Esophagus (tissue), 2 donors: ENCODE results near the gene OSGEPL1. TPM values are rescaled to one million over a fixed set of nuclear protein-coding genes. Genes with fewer than 3 reads are reported as not detected.

Experiments
- H3K27ac ChIP-seq, 2 donors: one replicate each; pipeline ENCODE4 v1.5.1; 2013; ENCODE audit warnings: low read depth in 2 of 2, mild to moderate bottlenecking in 2 of 2, inconsistent platforms in 1 of 2, low read length in 1 of 2, moderate library complexity in 1 of 2
- H3K27me3 ChIP-seq, 2 donors: one replicate each; pipeline ENCODE4 v1.6.1; 2013; ENCODE audit warnings: low read length in 2 of 2, control low read depth in 1 of 2, mild to moderate bottlenecking in 1 of 2; ENCODE audit not compliant: insufficient read depth in 2 of 2, control insufficient read depth in 1 of 2
- H3K36me3 ChIP-seq, 2 donors: one replicate each; pipeline ENCODE4 v1.6.1; 2013; ENCODE audit warnings: low read length in 1 of 2; ENCODE audit not compliant: control insufficient read depth in 2 of 2, insufficient read depth in 2 of 2
- H3K4me1 ChIP-seq, 2 donors: one replicate each; pipeline ENCODE4 v1.6.1; 2013; ENCODE audit warnings: low read length in 1 of 2; ENCODE audit not compliant: control insufficient read depth in 2 of 2, insufficient read depth in 2 of 2
- H3K4me3 ChIP-seq, 2 donors: one replicate each; pipeline ENCODE4 v1.5.1; 2013; ENCODE audit warnings: low read length in 2 of 2, mild to moderate bottlenecking in 2 of 2, low read depth in 1 of 2, moderate library complexity in 1 of 2
- H3K9me3 ChIP-seq, 2 donors: one replicate each; pipeline ENCODE4 v1.6.1; 2013; ENCODE audit warnings: mild to moderate bottlenecking in 2 of 2, low read depth in 1 of 2, low read length in 1 of 2, moderate library complexity in 1 of 2; ENCODE audit not compliant: control insufficient read depth in 2 of 2, insufficient read depth in 1 of 2
- WGBS, 2 donors: extraction: QIAGEN DNeasy Blood & Tissue Kit; methylation state at CpG; one replicate each; pipeline ENCODE4 v1.1.7; 2013; 5-methylcytosine and 5-hydroxymethylcytosine counted together
- polyA plus RNA-seq, 2 donors: library from polyadenylated mRNA; stranded (reverse); fragments of 200-250 nt; gene quantifications; one replicate each; pipeline ENCODE4 v1.2.3, GENCODE V29; 2013
- donor health status: healthy with polysubstance abuse.
- donor health status: Bipolar disorder and iron deficiency.

The OSGEPL1 gene
- polyA plus RNA-seq, 2 donors: 2.7 to 2.8 TPM

DNA sequence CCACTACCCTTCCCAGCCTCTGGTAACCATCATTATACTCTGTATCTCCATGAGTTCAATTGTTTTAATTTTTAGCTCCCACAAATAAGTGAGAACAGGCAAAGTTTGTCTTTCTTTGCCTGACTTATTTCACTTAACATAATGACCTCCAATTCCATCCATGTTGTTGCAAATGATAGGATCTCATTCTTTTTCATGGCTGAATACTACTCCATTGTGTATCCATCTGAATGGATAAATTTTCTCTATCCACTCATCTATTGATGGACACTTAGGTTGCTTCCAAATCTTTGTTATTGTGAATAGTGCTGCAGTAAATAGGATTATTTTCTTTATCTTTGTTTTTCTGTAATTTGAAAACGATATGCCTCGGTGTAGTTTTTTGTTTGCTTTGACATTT lies 61.9 kb downstream of the OSGEPL1 start:
- no peaks in the 10 kb centered on the region for H3K36me3 ChIP-seq
- no peaks in the 10 kb centered on the region for H3K9me3 ChIP-seq
- no peak overlapping the region for H3K4me3 ChIP-seq
- WGBS, 2 donors: 49 to 50% methylated on average over 2 of the region's 2 CpGs
- H3K27ac ChIP-seq: no peak overlapping the region
- H3K4me1 ChIP-seq: no peaks in the 10 kb centered on the region
- no peaks in the 10 kb centered on the region for H3K27me3 ChIP-seq

DNA sequence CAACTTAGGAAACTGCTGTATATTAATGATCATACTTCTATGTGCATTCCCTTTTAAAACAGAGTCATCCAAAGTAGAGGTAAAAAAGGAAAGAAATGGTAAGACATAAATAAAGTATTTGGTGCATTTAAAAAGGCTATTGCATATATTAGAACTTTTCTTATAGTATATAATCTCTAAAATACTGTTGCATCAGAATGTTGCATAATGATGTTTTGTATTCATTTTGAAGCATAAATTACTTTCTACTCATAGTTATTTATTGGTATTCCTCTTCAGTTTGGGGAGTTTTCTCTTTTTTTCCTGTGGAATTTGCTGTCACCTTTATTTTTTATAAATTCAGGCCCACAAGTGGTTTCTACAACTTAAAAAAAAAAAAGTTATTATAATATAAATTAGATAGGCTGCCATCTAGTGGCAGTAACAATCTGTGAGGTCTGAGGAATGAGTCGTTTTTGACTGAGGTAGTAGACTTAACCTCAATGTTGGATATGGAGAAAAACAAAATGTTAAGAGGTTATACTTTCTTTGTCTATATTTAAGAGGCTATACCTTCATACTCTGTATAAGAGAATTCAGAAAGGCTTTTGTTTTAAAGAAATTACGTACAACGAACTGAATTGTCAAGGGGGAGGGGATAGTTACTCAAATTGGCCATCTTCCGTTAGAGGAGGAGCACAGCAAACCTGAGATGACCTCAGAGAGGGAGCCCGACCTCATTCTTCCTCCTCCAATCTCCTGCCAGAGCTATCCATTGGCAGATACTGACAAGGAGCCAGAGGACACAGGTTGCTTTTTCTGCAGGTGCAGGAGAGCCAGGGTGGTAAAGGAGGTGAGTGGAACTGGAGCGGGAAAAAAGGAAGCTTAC lies 64.3 kb downstream of the OSGEPL1 start:
- H3K4me1 ChIP-seq: no peaks in the 10 kb centered on the region
- H3K27ac ChIP-seq: no peak overlapping the region
- no peak overlapping the region for H3K4me3 ChIP-seq
- WGBS, 2 donors: 40 to 42% methylated on average over 6 of the region's 6 CpGs
- H3K36me3 ChIP-seq: no peaks in the 10 kb centered on the region
- no peaks in the 10 kb centered on the region for H3K27me3 ChIP-seq
- no peaks in the 10 kb centered on the region for H3K9me3 ChIP-seq

Other genes with a start within 250 kb of the OSGEPL1 start
- 1 to 10 TPM; 5.5 to 7.0 TPM for gene SLC40A1, start 182.0 kb downstream of the OSGEPL1 start, polyA plus RNA-seq
- gene ASNSD1, start 101.3 kb downstream of the OSGEPL1 start, polyA plus RNA-seq: 10 to 100 TPM; 18.5 to 19.3 TPM
- 1 to 10 TPM in 1 of 2 donors, under 1 TPM in 1; 0.75 to 1.5 TPM for gene ANKAR, start 88.1 kb downstream of the OSGEPL1 start, polyA plus RNA-seq
- 10 to 100 TPM; 32.3 to 78.2 TPM for gene ORMDL1, start 21.5 kb upstream of the OSGEPL1 start, polyA plus RNA-seq
- gene PMS1, start 21.7 kb upstream of the OSGEPL1 start, polyA plus RNA-seq: 10 to 100 TPM in 1 of 2 donors, 1 to 10 TPM in 1; 4.3 to 11.0 TPM